HepG2 (cell line): ENCODE results near the gene MOGAT3. TPM values are rescaled to one million over a fixed set of nuclear protein-coding genes. Genes with fewer than 3 reads are reported as not detected.

Experiments
- BORCS8-MEF2B ChIP-seq: sonication (generic); formaldehyde crosslinking; IDR thresholded peaks from 2 replicates; pipeline ENCODE4 v1.8.0; 2022; ENCODE audit warnings: mild to moderate bottlenecking, missing genetic modification reagents
- GABPB1 ChIP-seq: IDR thresholded peaks from 2 replicates; pipeline ENCODE4 v1.6.1; 2016; ENCODE audit warnings: mild to moderate bottlenecking, missing genetic modification reagents, moderate library complexity, missing compliant biosample characterization
- GLMP ChIP-seq: sonication (generic); formaldehyde crosslinking; IDR thresholded peaks from 2 replicates; pipeline ENCODE4 v1.9.0; 2021; ENCODE audit warnings: missing genetic modification reagents, mild to moderate bottlenecking, borderline replicate concordance
- HINFP ChIP-seq: sonication (generic); formaldehyde crosslinking; IDR thresholded peaks from 2 replicates; pipeline ENCODE4 v1.4.0; 2020; ENCODE audit warnings: low read depth, mild to moderate bottlenecking, missing genetic modification reagents
- HNF1B ChIP-seq: sonication (generic); formaldehyde crosslinking; IDR thresholded peaks from 2 replicates; pipeline ENCODE4 v1.5.1; 2020; ENCODE audit warnings: mild to moderate bottlenecking, moderate library complexity, missing genetic modification reagents
- KDM2A ChIP-seq: sonication (generic); formaldehyde crosslinking; IDR thresholded peaks from 2 replicates; pipeline ENCODE4 v1.4.0; 2020; ENCODE audit warnings: low read depth, missing genetic modification reagents, borderline replicate concordance
- NRL ChIP-seq: sonication (generic); formaldehyde crosslinking; IDR thresholded peaks from 2 replicates; pipeline ENCODE4 v1.5.0; 2020; ENCODE audit warnings: missing genetic modification reagents, mild to moderate bottlenecking, moderate library complexity, borderline replicate concordance
- PCBP1 ChIP-seq: fragments of 200-400 bp; formaldehyde crosslinking; IDR thresholded peaks from 2 replicates; pipeline ENCODE4 v1.6.1; 2017; ENCODE audit warnings: mild to moderate bottlenecking, low read depth, low read length, borderline replicate concordance
- POGK ChIP-seq: sonication (generic); formaldehyde crosslinking; conservative IDR thresholded peaks from 2 replicates; pipeline ENCODE4 v1.8.0; 2022; ENCODE audit warnings: mild to moderate bottlenecking, moderate library complexity, missing genetic modification reagents
- RFX1 ChIP-seq: fragments of 450-650 bp; IDR thresholded peaks from 2 replicates; pipeline ENCODE4 v1.6.1; 2017
- SNAI1 ChIP-seq: sonication (generic); formaldehyde crosslinking; IDR thresholded peaks from 2 replicates; pipeline ENCODE4 v1.5.0; 2020; ENCODE audit warnings: mild to moderate bottlenecking, missing genetic modification reagents, borderline replicate concordance
- SP2 ChIP-seq: sonication (generic); formaldehyde crosslinking; IDR thresholded peaks from 2 replicates; pipeline ENCODE4 v1.5.1; 2020; ENCODE audit warnings: mild to moderate bottlenecking, missing genetic modification reagents
- ZBTB34 ChIP-seq: sonication (generic); formaldehyde crosslinking; IDR thresholded peaks from 2 replicates; pipeline ENCODE4 v1.8.0; 2022; ENCODE audit warnings: mild to moderate bottlenecking, missing genetic modification reagents
- ZNF562 ChIP-seq: sonication (generic); formaldehyde crosslinking; IDR thresholded peaks from 2 replicates; pipeline ENCODE4 v1.8.0; 2022; ENCODE audit warnings: missing genetic modification reagents, borderline replicate concordance
- polyA plus RNA-seq, 8 experiments: library from polyadenylated mRNA; depleted of rRNA in 3 of 8; stranded (reverse) in 7 of 8; unstranded in 1 of 8; fragments of >200 nt; fragmentation: Illumina TruSeq in 4 of 8; extraction: Trizol in 4 of 8; gene quantifications; 2 replicates each; pipeline versions ENCODE4 v1.2.1 to v1.2.3, GENCODE V29; 2011 to 2016; ENCODE audit warnings: low read depth in 4 of 8, missing spikeins in 1 of 8, mixed read lengths in 1 of 8; ENCODE audit not compliant: insufficient read depth in 1 of 8
- total RNA-seq, 5 experiments: library from RNA; depleted of rRNA; stranded (reverse); fragments of >200 nt; fragmentation: Illumina TruSeq; extraction: Trizol; gene quantifications; 2 replicates each; pipeline ENCODE4 v1.2.3, GENCODE V29; 2016; ENCODE audit warnings: low read depth in 1 of 5
- TF ChIP-seq, protein P1 (sequence below): sonication (generic); formaldehyde crosslinking; IDR thresholded peaks from 2 replicates; pipeline ENCODE4 v1.4.0; 2020; ENCODE audit warnings: missing genetic modification reagents, mild to moderate bottlenecking, borderline replicate concordance
- TF ChIP-seq, protein P2 (sequence below): fragments of 450-650 bp; IDR thresholded peaks from 2 replicates; pipeline ENCODE4 v1.6.1; 2017; ENCODE audit warnings: mild to moderate bottlenecking

The MOGAT3 gene
- total and polyA plus RNA-seq, 2 of the 13 experiments (the other 11 are each of a cell fraction or from before 2014, with no cell fraction given), result 22.5 to 30.5 TPM

- TF ChIP-seq PCBP1 (no peak), RFX1 (no peak), POGK (peak; percentile 38; the same call in 1 of the 2 replicates), HINFP (peak; percentile 72; the same call in 1 of the 2 replicates), GABPB1 (CRISPR knock-in tag) (0 out of 2 replicates have a peak, but pooled peaks have one; percentile 14), NRL (CRISPR knock-in tag) (peak; percentile 84; the same call in 1 of the 2 replicates), SNAI1 (CRISPR knock-in tag) (no peak), GLMP (no peak), HNF1B (CRISPR knock-in tag) (no peak), BORCS8-MEF2B (CRISPR knock-in tag) (no peak), SP2 (CRISPR knock-in tag) (no peak), ZNF562 (CRISPR knock-in tag) (no peak), ZBTB34 (CRISPR knock-in tag) (no peak), KDM2A (CRISPR knock-in tag) (peak; percentile 67; the same call in 1 of the 2 replicates)
- TF ChIP-seq, protein P1, sequence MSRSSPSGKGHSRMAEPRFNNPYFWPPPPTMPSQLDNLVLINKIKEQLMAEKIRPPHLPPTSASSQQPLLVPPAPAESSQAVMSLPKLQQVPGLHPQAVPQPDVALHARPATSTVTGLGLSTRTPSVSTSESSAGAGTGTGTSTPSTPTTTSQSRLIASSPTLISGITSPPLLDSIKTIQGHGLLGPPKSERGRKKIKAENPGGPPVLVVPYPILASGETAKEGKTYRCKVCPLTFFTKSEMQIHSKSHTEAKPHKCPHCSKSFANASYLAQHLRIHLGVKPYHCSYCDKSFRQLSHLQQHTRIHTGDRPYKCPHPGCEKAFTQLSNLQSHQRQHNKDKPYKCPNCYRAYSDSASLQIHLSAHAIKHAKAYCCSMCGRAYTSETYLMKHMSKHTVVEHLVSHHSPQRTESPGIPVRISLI, result no peak
- TF ChIP-seq, protein P2, sequence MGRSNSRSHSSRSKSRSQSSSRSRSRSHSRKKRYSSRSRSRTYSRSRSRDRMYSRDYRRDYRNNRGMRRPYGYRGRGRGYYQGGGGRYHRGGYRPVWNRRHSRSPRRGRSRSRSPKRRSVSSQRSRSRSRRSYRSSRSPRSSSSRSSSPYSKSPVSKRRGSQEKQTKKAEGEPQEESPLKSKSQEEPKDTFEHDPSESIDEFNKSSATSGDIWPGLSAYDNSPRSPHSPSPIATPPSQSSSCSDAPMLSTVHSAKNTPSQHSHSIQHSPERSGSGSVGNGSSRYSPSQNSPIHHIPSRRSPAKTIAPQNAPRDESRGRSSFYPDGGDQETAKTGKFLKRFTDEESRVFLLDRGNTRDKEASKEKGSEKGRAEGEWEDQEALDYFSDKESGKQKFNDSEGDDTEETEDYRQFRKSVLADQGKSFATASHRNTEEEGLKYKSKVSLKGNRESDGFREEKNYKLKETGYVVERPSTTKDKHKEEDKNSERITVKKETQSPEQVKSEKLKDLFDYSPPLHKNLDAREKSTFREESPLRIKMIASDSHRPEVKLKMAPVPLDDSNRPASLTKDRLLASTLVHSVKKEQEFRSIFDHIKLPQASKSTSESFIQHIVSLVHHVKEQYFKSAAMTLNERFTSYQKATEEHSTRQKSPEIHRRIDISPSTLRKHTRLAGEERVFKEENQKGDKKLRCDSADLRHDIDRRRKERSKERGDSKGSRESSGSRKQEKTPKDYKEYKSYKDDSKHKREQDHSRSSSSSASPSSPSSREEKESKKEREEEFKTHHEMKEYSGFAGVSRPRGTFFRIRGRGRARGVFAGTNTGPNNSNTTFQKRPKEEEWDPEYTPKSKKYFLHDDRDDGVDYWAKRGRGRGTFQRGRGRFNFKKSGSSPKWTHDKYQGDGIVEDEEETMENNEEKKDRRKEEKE, result no peak
Observed at GRCh38 chr7:101169838-101170551, 30.8 kb downstream of the MOGAT3 start (continued).
